Neuron (in vitro differentiated cells): ENCODE measurements around the gene CDHR1.
"Not testable (repeated sequence)": the region's sequence is repeated elsewhere in the genome, so short reads cannot be mapped to it uniquely, and the experiment has no call there.

Experiments used
- H2AFZ ChIP-seq: one replicate; pipeline ENCODE4 v1.6.1; 2013; ENCODE audit warnings: low read depth, mild to moderate bottlenecking, inconsistent platforms, low read length, moderate library complexity
- H3K27me3 ChIP-seq: one replicate; pipeline ENCODE4 v1.6.1; 2013; ENCODE audit warnings: low read length; ENCODE audit not compliant: insufficient read depth
- H3K36me3 ChIP-seq: one replicate; pipeline ENCODE4 v1.6.1; 2013; ENCODE audit warnings: low read length; ENCODE audit not compliant: insufficient read depth
- H3K4me1 ChIP-seq: one replicate; pipeline ENCODE4 v1.6.1; 2013; ENCODE audit warnings: low read length; ENCODE audit not compliant: insufficient read depth
- H3K4me3 ChIP-seq: 2 replicates; pipeline ENCODE4 v1.5.1; 2013; ENCODE audit warnings: mild to moderate bottlenecking, low read length, moderate library complexity
- H3K9me3 ChIP-seq: one replicate; pipeline ENCODE4 v1.6.1; 2013; ENCODE audit warnings: low read length

Gene CDHR1

DNA sequence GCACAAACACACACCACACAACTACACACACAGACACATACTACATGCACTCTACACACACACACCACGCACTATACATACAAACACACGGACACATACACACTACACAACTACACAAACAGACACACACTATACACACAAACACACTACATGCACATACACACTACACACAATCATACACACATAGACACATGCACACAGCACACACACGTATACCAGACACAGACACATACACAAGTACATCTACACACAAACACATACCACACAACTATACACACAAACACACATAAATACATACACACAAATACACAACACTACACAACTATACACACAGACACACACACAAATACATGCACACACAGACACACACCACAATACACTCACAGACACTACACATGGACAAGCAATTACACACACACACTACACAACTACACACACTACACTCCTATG, 16.2 kb upstream of the CDHR1 start:
- Histone ChIP-seq H3K9me3 (peaks cover 3% of the 10 kb centered on the region), H3K4me1 (peaks cover 3% of the 10 kb centered on the region), H2AFZ (no peak overlapping the region), H3K27me3 (no peaks in the 10 kb centered on the region), H3K36me3 (no peaks in the 10 kb centered on the region), H3K4me3 (no peak overlapping the region)

DNA sequence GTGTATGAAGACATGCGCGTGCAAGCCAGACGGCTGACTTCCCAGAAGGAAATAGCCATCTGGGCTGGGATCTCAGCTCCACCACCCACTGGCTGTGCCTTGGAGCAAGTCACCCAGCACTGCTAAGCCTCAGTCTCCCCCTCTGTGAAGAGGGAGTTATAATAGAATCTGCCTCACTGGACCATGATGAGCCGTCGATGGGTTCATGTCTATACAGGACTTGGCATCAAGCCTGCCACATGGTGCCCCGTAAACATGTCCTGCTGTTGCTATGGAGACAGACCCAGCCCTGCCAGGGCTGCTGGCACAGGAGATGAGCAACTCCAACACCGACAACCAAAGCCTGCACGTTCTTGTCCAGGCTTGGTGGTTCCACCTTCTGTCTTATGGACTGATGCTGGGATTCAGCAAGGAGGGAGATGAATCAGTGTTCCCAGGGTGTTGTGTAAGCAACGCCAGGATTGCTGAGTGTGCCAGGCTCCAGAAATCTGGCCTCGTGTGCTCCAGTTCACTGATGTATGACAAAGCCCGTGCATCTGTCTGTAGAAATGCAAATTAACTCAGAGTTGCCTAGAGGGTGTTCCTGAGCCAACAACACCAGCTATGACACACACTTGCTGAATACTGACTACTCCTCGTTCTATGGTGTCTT, 15.2 kb upstream of the CDHR1 start:
- Histone ChIP-seq H3K4me1 (peaks cover 3% of the 10 kb centered on the region), H3K4me3 (no peak overlapping the region), H3K36me3 (no peaks in the 10 kb centered on the region), H3K27me3 (no peaks in the 10 kb centered on the region), H2AFZ (no peak overlapping the region), H3K9me3 (peaks cover 3% of the 10 kb centered on the region)

DNA sequence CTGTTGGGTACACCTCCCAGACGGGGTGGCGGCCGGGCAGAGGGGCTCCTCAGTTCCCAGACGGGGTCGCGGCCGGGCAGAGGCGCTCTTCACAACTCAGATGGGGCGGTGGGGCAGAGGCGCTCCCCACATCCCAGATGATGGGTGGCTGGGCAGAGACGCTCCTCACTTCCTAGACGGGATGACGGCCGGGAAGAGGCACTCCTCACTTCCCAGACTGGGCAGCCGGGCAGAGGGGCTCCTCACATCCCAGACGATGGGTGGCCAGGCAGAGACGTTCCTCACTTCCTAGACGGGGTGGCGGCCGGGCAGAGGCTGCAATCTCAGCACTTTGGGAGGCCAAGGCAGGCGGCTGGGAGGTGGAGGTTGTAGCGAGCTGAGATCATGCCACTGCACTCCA, 14.0 kb upstream of the CDHR1 start:
- not testable (repeated sequence) for H3K36me3 ChIP-seq, H3K9me3 ChIP-seq, H3K4me1 ChIP-seq, H3K4me3 ChIP-seq, H3K27me3 ChIP-seq, H2AFZ ChIP-seq

DNA sequence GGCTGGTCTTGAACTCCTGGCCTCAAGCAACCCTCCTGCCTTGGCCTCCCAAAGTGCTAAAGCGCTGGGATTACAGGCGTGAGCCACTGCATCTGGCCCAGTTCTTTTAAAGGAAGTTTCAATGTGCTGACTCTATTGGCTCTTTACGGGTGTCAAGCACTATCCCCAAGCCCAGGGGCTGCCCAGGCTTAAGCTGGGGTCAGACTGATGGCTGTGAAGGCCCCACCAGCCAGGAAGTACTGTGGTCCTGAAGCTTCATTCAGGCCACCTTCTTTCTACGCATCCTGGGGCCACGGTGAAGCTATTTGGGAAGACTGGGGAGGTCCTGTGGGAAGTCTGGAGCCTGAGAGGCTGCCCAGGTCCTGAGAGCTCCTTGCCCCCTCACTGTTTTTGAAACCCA, 12.7 kb upstream of the CDHR1 start:
- H3K36me3 ChIP-seq: no peaks in the 10 kb centered on the region
- H3K27me3 ChIP-seq: peaks cover 2% of the 10 kb centered on the region
- peaks cover 3% of the 10 kb centered on the region for H3K4me1 ChIP-seq
- H3K4me3 ChIP-seq: no peak overlapping the region
- H3K9me3 ChIP-seq: peaks cover 3% of the 10 kb centered on the region
- H2AFZ ChIP-seq: no peak overlapping the region

DNA sequence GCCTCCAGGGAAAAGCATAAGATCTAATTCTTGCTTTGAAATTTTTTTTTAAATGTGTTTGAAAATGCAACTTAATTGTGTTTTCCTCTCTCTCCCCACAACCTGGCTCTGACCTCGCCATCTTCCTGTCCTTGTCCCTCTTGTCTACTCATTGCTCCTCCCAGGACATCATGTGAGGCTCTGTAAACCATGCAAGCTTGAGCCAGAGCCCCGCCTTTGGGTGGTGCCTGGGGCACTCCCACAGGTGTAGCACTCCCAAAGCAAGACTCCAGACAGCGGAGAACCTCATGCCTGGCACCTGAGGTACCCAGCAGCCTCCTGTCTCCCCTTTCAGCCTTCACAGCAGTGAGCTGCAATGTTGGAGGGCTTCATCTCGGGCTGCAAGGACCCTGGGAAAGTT, 9.8 kb upstream of the CDHR1 start:
- no peaks in the 10 kb centered on the region for H3K36me3 ChIP-seq
- no peak overlapping the region for H2AFZ ChIP-seq
- H3K9me3 ChIP-seq: peaks cover 3% of the 10 kb centered on the region
- peaks cover 2% of the 10 kb centered on the region for H3K27me3 ChIP-seq
- peaks cover 1% of the 10 kb centered on the region for H3K4me1 ChIP-seq
- no peak overlapping the region for H3K4me3 ChIP-seq

DNA sequence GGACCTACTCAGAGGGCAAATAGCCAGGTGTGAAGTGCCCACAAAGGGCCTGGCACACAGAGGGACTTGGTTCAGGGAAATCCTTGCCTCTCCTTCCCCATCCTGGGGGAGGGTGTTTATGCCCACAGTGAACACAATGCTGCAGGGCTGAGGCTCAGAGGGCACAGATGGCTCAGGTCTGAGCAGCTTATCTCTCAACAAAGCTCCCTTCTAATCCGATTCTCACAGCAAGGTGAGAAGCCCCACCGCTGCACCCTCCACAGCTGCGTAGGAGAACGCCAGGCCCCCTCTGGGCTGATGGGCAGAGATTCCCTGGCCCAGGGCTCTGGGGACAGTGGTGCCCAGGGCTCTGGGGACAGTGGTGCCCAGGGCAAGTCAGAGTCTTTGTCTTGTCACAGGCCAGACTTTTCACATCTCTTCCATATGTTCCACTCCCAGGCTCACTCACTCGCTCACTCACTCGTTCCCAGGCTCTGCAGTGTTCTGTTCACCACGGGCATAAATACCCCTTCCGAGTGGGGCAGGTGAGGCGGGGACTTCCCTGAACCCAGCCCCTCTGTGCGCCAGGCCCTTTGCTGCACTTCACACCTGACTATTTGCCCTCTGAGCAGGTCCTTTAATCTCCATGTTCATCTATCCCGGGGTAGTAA, 8.7 kb upstream of the CDHR1 start:
- H3K9me3 ChIP-seq: peaks cover 3% of the 10 kb centered on the region
- peaks cover 2% of the 10 kb centered on the region for H3K27me3 ChIP-seq
- no peak overlapping the region for H3K4me3 ChIP-seq
- H2AFZ ChIP-seq: no peak overlapping the region
- no peaks in the 10 kb centered on the region for H3K4me1 ChIP-seq
- no peaks in the 10 kb centered on the region for H3K36me3 ChIP-seq

DNA sequence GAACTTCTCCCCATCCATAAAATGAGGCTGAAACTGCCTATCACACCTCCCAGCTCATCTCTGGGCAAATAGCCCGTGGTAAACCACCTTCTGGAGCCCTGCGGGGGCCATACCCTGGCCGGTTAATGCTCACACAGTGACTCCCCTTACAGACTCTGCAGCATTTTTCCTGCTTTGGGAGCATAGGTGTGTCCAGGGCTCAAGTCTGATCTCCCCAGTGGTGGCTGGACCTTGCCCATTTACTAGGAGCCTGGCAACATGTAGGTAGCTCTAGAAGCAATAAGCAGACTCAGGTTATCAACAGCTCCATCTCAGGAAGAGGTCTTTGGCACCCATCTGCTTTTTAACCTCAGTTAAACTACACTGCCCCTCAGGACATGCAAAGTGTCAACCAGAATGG, 5.5 kb upstream of the CDHR1 start:
- no peaks in the 10 kb centered on the region for H3K4me1 ChIP-seq
- H3K36me3 ChIP-seq: no peaks in the 10 kb centered on the region
- H3K4me3 ChIP-seq: no peak overlapping the region
- H2AFZ ChIP-seq: no peak overlapping the region
- H3K27me3 ChIP-seq: peaks cover 20% of the 10 kb centered on the region
- no peaks in the 10 kb centered on the region for H3K9me3 ChIP-seq

DNA sequence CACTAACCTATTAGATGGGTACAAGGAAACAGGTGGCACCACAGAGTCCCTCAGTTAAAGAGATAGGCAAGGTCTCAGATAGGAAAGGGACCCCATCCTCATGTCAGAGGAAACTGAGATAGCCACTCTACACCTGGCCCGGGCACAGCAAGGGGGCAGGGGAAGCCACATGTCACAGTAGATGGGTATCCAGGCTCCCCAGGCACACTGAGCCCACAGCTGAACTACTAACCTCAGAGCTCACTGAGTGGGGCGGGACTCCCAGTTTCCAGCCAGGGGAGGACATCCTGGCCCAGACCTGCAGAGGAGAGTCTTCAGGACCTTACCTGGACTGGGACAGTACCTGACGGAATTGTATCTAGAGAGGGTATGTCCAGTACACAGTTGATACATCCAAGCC, 3.7 kb upstream of the CDHR1 start:
- peaks cover 35% of the 10 kb centered on the region for H3K27me3 ChIP-seq
- H3K4me1 ChIP-seq: peaks cover 9% of the 10 kb centered on the region
- no peak overlapping the region for H2AFZ ChIP-seq
- H3K36me3 ChIP-seq: no peaks in the 10 kb centered on the region
- no peak overlapping the region for H3K4me3 ChIP-seq
- no peaks in the 10 kb centered on the region for H3K9me3 ChIP-seq

DNA sequence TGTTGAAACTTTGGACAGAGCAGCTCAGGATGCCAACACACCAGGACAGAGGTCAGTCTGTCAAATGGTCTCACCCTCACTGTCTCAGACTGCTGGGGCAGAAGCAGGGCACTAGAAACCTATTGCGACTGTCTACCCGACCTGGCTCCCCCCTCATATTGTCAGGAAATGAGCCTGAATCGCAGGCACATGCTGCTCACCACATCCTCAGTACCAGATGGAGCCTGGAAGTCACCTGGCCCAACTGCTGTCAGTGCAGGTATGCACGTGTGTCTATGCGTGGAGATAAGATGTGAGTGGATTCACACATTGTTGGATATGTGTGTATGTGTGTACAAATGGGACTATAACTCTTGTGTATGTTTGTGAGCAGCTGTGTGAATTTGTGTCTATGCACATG, 3.2 kb upstream of the CDHR1 start:
- H3K36me3 ChIP-seq: no peaks in the 10 kb centered on the region
- peaks cover 9% of the 10 kb centered on the region for H3K4me1 ChIP-seq
- no peak overlapping the region for H3K4me3 ChIP-seq
- H3K9me3 ChIP-seq: no peaks in the 10 kb centered on the region
- H3K27me3 ChIP-seq: peaks cover 40% of the 10 kb centered on the region
- no peak overlapping the region for H2AFZ ChIP-seq

DNA sequence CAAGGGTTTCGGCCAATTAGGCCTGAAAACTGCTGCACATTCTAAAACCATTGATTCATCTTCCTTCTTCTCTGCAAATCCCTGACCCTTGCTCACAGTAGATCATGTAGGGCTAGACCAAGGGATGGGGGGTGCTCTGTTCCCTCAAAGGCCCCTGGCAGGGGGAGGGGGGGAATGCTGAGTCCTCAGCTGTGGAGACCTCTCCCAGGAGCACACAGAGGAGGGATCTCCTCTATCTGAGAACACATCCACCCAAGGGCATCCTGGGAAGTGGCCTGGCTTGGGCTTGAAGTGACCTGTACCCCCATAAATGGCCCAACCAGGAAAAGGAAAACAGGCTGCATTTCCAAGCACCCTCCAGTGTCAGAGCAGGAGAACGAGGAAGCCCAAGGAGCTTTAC, 1.0 kb upstream of the CDHR1 start:
- Histone ChIP-seq H3K4me3 (no peak overlapping the region), H3K4me1 (peaks cover 9% of the 10 kb centered on the region), H3K27me3 (peaks cover 61% of the 10 kb centered on the region), H3K36me3 (no peaks in the 10 kb centered on the region), H3K9me3 (no peaks in the 10 kb centered on the region), H2AFZ (no peak overlapping the region)

DNA sequence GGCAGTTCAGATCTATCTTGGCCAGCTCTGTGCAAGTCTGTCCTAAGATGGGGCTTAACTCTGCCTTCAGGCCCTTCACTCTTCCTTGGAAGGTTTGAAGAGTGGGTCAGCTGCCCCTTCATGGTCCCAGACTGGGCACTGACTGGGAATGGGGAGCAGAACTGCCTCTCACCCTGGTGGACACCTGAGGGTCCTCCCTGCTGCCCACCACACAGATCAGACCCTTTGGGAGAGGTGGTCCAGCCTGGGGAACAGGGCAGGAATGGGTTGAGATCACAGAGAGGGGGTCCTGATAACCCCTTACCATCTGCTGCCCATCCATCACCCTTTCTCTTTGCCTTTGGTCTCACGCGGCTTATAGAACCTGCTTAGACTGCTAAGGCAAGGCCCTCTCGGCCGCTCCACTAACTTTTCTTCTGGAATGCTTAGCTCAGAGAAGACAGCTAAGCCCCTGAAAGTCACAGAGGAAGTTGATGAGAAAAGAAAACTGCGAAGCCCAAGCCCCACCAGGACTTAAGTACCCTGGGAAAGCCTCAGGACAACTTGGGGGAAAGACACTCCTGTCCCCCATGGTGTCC, 402 bp upstream of the CDHR1 start:
- H3K9me3 ChIP-seq: no peaks in the 10 kb centered on the region
- H3K27me3 ChIP-seq: peaks cover 62% of the 10 kb centered on the region
- H3K36me3 ChIP-seq: no peaks in the 10 kb centered on the region
- peak overlapping the region; percentile 30 for H3K4me3 ChIP-seq
- peak overlapping the region; percentile 69 for H2AFZ ChIP-seq
- peaks cover 9% of the 10 kb centered on the region for H3K4me1 ChIP-seq

DNA sequence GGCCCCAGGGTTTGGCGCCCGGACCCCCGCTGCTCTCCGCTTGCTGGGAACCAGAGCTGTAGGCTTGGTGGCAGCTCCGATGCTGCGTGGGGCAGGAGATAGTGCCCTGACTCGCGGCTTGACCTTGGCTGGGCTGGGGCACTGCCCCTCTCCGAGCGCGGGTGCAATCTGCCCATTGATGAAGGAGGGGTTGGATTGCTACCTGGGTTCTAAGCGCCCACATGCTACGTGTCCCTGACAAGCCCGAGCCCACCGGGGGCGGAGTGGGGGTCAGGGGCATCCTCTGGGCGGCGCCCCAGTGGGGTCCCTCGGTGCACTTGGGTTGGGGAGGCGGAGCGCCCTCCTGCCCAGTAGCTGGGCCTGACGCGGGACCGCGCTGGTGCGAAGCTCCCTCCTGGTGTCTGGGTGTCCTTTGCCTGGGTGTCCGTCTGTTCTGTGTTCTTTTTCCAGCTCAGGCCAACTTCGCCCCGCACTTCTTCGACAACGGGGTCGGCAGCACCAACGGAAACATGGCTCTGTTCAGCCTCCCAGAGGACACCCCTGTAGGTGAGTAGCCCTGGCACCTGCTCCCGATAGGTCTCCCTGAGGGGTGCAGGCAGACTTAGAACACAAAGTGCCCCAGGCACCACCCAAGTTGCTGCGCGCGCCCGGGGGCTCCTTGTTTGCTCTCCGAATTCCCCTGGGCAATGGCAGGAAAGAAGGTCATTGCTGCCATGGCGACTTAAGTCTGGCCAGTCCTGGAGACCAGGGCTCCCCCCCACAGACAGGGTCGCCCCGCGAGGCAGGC, 900 bp downstream of the CDHR1 start:
- Histone ChIP-seq H2AFZ (no peak overlapping the region), H3K4me1 (peaks cover 9% of the 10 kb centered on the region), H3K4me3 (peak overlapping the region; percentile 30), H3K27me3 (peaks cover 62% of the 10 kb centered on the region), H3K36me3 (no peaks in the 10 kb centered on the region), H3K9me3 (no peaks in the 10 kb centered on the region)

DNA sequence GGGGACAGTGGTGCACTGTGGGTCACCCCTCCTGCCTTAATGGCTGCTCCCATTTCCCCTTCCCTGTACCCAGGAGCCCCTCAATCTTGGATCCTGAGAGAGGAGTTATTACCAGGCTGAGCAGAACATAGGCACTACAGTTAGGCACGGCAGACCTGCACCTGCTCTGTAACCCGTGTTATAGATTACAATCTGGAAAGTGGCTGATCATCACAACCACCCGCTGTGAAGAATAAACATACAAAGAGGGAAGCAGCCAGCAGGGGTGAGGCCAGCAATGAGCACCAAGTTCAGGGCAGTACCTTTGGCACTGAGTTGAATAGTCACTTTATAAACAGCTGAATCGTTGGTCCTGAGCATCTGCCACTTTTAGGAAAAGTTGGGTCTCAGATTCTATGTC, 1.7 kb downstream of the CDHR1 start:
- H3K27me3 ChIP-seq: peaks cover 61% of the 10 kb centered on the region
- H3K4me1 ChIP-seq: peaks cover 9% of the 10 kb centered on the region
- H2AFZ ChIP-seq: no peak overlapping the region
- no peaks in the 10 kb centered on the region for H3K9me3 ChIP-seq
- H3K36me3 ChIP-seq: no peaks in the 10 kb centered on the region
- H3K4me3 ChIP-seq: no peak overlapping the region
